Kidney (tissue), 14 donors: ENCODE data around the gene TMEM108. TPM values are rescaled to one million over a fixed set of nuclear protein-coding genes. Genes with fewer than 3 reads are reported as not detected.
A peak's percentile ranks its signal among the peaks of the same experiment; 100 is the strongest.

Source experiments
- DNase-seq, 5 donors: peaks; one replicate each; pipeline ENCODE4 v3.0.0-alpha.2; 2013 to 2020
- FAIRE-seq: peaks from 2 replicates; lab custom pipeline; 2012; peaks lifted over from hg19 to GRCh38; lab: Jason Lieb, UNC
- H3K27ac ChIP-seq, 2 donors: one replicate each; pipeline ENCODE4 v1.7.0; 2013; ENCODE audit warnings: low read depth in 2 of 2, low read length in 2 of 2, inconsistent platforms in 1 of 2
- H3K27me3 ChIP-seq: one replicate; pipeline ENCODE4 v1.7.1; 2013; ENCODE audit warnings: low read length, inconsistent platforms; ENCODE audit not compliant: control insufficient read depth, insufficient read depth
- H3K36me3 ChIP-seq, 3 donors: one replicate each; pipeline versions ENCODE4 v1.7.0 to v1.7.1; 2013; ENCODE audit warnings: low read length in 3 of 3, control low read depth in 1 of 3, inconsistent platforms in 1 of 3; ENCODE audit not compliant: insufficient read depth in 3 of 3, control insufficient read depth in 2 of 3
- H3K4me1 ChIP-seq, 3 donors: one replicate each; pipeline versions ENCODE4 v1.7.0 to v1.7.1; 2013; ENCODE audit warnings: low read length in 3 of 3, inconsistent platforms in 1 of 3, low read depth in 1 of 3; ENCODE audit not compliant: control insufficient read depth in 2 of 3, insufficient read depth in 2 of 3
- H3K4me3 ChIP-seq, 3 donors: one replicate each; pipeline versions ENCODE4 v1.7.0 to v1.8.1; 2013; ENCODE audit warnings: low read length in 3 of 3, control low read depth in 1 of 3, inconsistent platforms in 1 of 3
- H3K9ac ChIP-seq, 3 donors: one replicate each; pipeline versions ENCODE4 v1.7.0 to v1.7.1; 2013; ENCODE audit warnings: low read length in 3 of 3, control low read depth in 1 of 3, inconsistent platforms in 1 of 3
- H3K9me3 ChIP-seq, 3 donors: one replicate each; pipeline versions ENCODE4 v1.7.0 to v1.7.1; 2013; ENCODE audit warnings: low read length in 3 of 3, control low read depth in 1 of 3, inconsistent platforms in 1 of 3; ENCODE audit not compliant: control insufficient read depth in 2 of 3, insufficient read depth in 1 of 3
- intact Hi-C: fragments of 100-400 bp; cut with DNase I; formaldehyde crosslinking; loops from one replicate; pipeline ENCODE4 v1.11.1; 2022
- polyA plus RNA-seq: library from polyadenylated mRNA; stranded (reverse); fragments of 350-450 nt; fragmentation: Illumina TruSeq; extraction: RNeasy Lipid Tissue Mini Kit (QIAGEN cat#74804); gene quantifications from one replicate; pipeline ENCODE4 v1.2.3, GENCODE V29; 2014; ENCODE audit warnings: low read depth, low replicate concordance; ENCODE audit not compliant: insufficient read depth
- total RNA-seq: library from RNA; stranded (reverse); fragmentation: NEBNext Ultra II Directional; extraction: Animal tissue kit (Norgen Biotek cat#: 25700); gene quantifications from one replicate; pipeline ENCODE4 v1.2.1, GENCODE V29; 2021
- TF ChIP-seq, protein P1 (sequence below): IDR thresholded peaks from 3 replicates; pipeline ENCODE4 v1.5.1; 2012; ENCODE audit warnings: mild to moderate bottlenecking, moderate library complexity, borderline replicate concordance; ENCODE audit not compliant: insufficient read depth; ENCODE audit errors: extremely low read depth
- donor health status: control.
- donor health status: control.
- donor health status: control.
- donor health status: control.
- donor health status: control.
- donor health status: DM: yes; HTN: yes; CAD: no.
- donor health status: Normal renal cell carcinoma (clear cell type).

TMEM108 gene
- total and polyA plus RNA-seq, 2 donors from 2014 or later = 0.91 to 1.5 TPM

DNA sequence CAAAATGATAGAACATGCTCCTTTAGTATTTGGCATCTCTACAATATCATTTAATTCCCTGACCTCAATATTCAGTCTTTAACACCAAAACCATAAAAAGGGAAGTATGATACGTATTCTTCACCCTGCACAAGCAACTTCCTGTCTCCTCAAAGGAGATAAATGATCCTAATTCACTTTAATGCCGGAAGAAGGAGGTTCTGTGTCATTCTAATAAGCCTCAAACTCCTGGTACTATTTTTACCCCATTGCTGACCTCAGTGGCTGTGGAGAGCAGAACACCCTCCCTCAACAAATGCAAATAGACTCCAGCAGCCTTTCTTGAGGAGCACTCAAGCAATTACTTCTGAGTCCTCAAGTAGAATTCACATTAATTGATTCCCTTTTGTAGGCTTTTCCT lies 173.3 kb downstream of the TMEM108 start:
- TF ChIP-seq, protein P1, sequence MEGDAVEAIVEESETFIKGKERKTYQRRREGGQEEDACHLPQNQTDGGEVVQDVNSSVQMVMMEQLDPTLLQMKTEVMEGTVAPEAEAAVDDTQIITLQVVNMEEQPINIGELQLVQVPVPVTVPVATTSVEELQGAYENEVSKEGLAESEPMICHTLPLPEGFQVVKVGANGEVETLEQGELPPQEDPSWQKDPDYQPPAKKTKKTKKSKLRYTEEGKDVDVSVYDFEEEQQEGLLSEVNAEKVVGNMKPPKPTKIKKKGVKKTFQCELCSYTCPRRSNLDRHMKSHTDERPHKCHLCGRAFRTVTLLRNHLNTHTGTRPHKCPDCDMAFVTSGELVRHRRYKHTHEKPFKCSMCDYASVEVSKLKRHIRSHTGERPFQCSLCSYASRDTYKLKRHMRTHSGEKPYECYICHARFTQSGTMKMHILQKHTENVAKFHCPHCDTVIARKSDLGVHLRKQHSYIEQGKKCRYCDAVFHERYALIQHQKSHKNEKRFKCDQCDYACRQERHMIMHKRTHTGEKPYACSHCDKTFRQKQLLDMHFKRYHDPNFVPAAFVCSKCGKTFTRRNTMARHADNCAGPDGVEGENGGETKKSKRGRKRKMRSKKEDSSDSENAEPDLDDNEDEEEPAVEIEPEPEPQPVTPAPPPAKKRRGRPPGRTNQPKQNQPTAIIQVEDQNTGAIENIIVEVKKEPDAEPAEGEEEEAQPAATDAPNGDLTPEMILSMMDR = no peak
- H3K27ac ChIP-seq = no peak overlapping the region
- FAIRE-seq = no peak
- no peaks in the 10 kb centered on the region for H3K9me3 ChIP-seq
- intact Hi-C loops = no loop called here
- H3K27me3 ChIP-seq = no peaks in the 10 kb centered on the region
- H3K4me3 ChIP-seq = no peak overlapping the region
- DNase-seq = peak in 3 of 5 donors; percentile 9 to 56 (median 32)
- no peak overlapping the region for H3K9ac ChIP-seq
- H3K4me1 ChIP-seq = no peaks in the 10 kb centered on the region
- H3K36me3 ChIP-seq = no peaks in the 10 kb centered on the region

DNA sequence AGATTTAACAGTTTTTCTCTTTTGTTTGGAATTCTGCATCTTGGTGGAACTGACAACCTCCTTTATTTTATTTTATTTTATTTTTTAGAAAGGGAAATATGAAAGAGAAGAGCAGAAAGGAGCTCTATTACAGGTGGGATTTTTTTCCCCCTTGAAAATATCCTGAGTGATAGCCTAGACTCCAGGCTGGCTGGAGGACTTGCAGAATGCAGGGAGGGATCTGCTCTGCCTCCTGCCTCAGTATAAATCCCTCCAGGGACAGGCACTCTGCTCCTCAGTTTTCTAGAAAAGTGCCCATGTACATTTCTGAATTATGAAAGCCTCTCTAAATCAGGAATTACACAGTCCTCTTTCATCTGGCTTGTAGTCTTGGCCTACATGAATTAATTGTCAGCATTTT lies 173.7 kb downstream of the TMEM108 start:
- no peak overlapping the region for H3K27ac ChIP-seq
- intact Hi-C loops = no loop called here

DNA sequence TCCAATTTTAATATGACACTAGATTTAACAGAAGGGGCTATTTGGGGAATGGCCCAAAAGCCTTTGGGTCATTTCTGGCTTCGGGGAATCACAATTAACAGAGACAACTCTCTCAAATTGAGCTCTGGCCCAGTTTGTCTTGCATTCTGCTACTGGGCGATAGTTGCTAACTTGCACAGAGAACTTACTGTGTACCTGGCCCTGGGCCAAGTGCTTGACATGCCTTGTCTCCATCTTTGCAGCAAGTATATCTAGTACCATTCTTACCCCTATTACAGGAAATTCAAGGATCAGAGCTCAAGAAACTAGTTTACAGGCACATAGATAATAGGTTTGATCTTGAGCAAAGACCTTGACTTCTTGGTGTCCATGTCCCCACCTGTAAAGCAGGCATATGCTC lies 175.7 kb downstream of the TMEM108 start:
- H3K27ac ChIP-seq = no peak overlapping the region
- FAIRE-seq (no peak), DNase-seq (no peak)
- no peaks in the 10 kb centered on the region for H3K36me3 ChIP-seq
- no peak overlapping the region for H3K4me3 ChIP-seq
- TF ChIP-seq, protein P1 = no peak
- H3K9ac ChIP-seq = no peak overlapping the region
- no peaks in the 10 kb centered on the region for H3K27me3 ChIP-seq
- peaks cover 0 to 3% (median 0%) of the 10 kb centered on the region in 3 donors for H3K9me3 ChIP-seq
- intact Hi-C loops = no loop called here
- H3K4me1 ChIP-seq = no peaks in the 10 kb centered on the region

More for the DNA sequence above, 173.7 kb downstream of the TMEM108 start:
- peaks cover 0 to 3% (median 0%) of the 10 kb centered on the region in 3 donors for H3K9me3 ChIP-seq
- no peak overlapping the region for H3K9ac ChIP-seq
- no peak overlapping the region for H3K4me3 ChIP-seq
- H3K4me1 ChIP-seq = no peaks in the 10 kb centered on the region
- no peaks in the 10 kb centered on the region for H3K36me3 ChIP-seq
- no peaks in the 10 kb centered on the region for H3K27me3 ChIP-seq
- TF ChIP-seq, protein P1 = no peak
- DNase-seq (no peak), FAIRE-seq (no peak)

DNA sequence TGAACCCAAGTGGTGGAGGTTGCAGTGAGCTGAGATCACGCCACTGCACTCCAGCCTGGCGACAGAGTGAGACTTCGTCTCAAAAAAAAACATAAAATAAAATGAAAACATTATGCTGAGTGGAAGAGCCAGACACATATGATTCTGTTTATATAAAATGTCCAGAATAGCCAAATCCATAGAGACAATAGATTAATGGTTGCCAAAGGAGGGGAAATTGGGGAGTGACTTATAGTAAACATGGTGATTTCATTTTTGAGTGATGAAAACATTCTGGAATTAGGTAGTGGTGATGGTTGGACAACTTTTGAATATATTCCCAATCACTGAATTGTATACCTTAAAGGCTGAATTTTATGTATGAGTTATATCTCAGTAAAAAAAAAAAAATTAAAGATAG lies 189.6 kb downstream of the TMEM108 start:
- no peaks in the 10 kb centered on the region for H3K27me3 ChIP-seq
- TF ChIP-seq, protein P1 = no peak
- no peak overlapping the region for H3K4me3 ChIP-seq
- DNase-seq (no peak), FAIRE-seq (no peak)
- H3K9ac ChIP-seq = no peak overlapping the region
- intact Hi-C loops = no loop called here
- peaks cover 0 to 6% (median 0%) of the 10 kb centered on the region in 3 donors for H3K9me3 ChIP-seq
- H3K27ac ChIP-seq = no peak overlapping the region
- H3K36me3 ChIP-seq = no peaks in the 10 kb centered on the region
- no peaks in the 10 kb centered on the region for H3K4me1 ChIP-seq
